Measurements from ENCODE around the gene ARHGEF26.

Gene ARHGEF26

GRCh38 chr3:154112146-154112852, 8.9 kb upstream of the ARHGEF26 start:
- in situ Hi-C loops (cut with HindIII; ENCODE audit: low sequenced_read_pairs), result no loop called here

GRCh38 chr3:154113609-154114008, 7.6 kb upstream of the ARHGEF26 start:
- in situ Hi-C loops (cut with HindIII; ENCODE audit: low sequenced_read_pairs), result no loop called here

GRCh38 chr3:154115332-154115731, 5.9 kb upstream of the ARHGEF26 start:
- in situ Hi-C loops (cut with HindIII; ENCODE audit: low sequenced_read_pairs), result no loop called here

GRCh38 chr3:154119951-154120350, 1.2 kb upstream of the ARHGEF26 start:
- in situ Hi-C loops (cut with HindIII; ENCODE audit: low sequenced_read_pairs), result no loop called here

GRCh38 chr3:154121701-154122551, 736 bp downstream of the ARHGEF26 start:
- in situ Hi-C loops (cut with HindIII; ENCODE audit: low sequenced_read_pairs), result no loop called here

- in situ Hi-C loops (cut with HindIII; ENCODE audit: low sequenced_read_pairs), result no loop called here
Observed at GRCh38 chr3:154122552-154122911, 1.3 kb downstream of the ARHGEF26 start.

GRCh38 chr3:154122912-154123559, 1.8 kb downstream of the ARHGEF26 start:
- in situ Hi-C loops (cut with HindIII; ENCODE audit: low sequenced_read_pairs), result no loop called here

- in situ Hi-C loops (cut with HindIII; ENCODE audit: low sequenced_read_pairs), result no loop called here
Observed at GRCh38 chr3:154123906-154124305, 2.7 kb downstream of the ARHGEF26 start.

GRCh38 chr3:154125378-154126030, 4.3 kb downstream of the ARHGEF26 start:
- in situ Hi-C loops (cut with HindIII; ENCODE audit: low sequenced_read_pairs), result no loop called here

GRCh38 chr3:154126651-154127050, 5.5 kb downstream of the ARHGEF26 start:
- in situ Hi-C loops (cut with HindIII; ENCODE audit: low sequenced_read_pairs), result no loop called here

- in situ Hi-C loops (cut with HindIII; ENCODE audit: low sequenced_read_pairs), result no loop called here
Observed at GRCh38 chr3:154129625-154130024, 8.4 kb downstream of the ARHGEF26 start.

GRCh38 chr3:154130540-154130939, 9.3 kb downstream of the ARHGEF26 start:
- in situ Hi-C loops (cut with HindIII; ENCODE audit: low sequenced_read_pairs), result no loop called here

GRCh38 chr3:154131830-154132229, 10.6 kb downstream of the ARHGEF26 start:
- in situ Hi-C loops (cut with HindIII; ENCODE audit: low sequenced_read_pairs), result no loop called here

GRCh38 chr3:154132777-154133375, 11.7 kb downstream of the ARHGEF26 start:
- in situ Hi-C loops (cut with HindIII; ENCODE audit: low sequenced_read_pairs), result no loop called here

GRCh38 chr3:154135511-154136173, 14.5 kb downstream of the ARHGEF26 start:
- in situ Hi-C loops (cut with HindIII; ENCODE audit: low sequenced_read_pairs), result no loop called here

GRCh38 chr3:154137036-154137435, 15.8 kb downstream of the ARHGEF26 start:
- in situ Hi-C loops (cut with HindIII; ENCODE audit: low sequenced_read_pairs), result no loop called here

GRCh38 chr3:154139996-154140436, 18.8 kb downstream of the ARHGEF26 start:
- in situ Hi-C loops (cut with HindIII; ENCODE audit: low sequenced_read_pairs), result no loop called here

- in situ Hi-C loops (cut with HindIII; ENCODE audit: low sequenced_read_pairs), result no loop called here
Observed at GRCh38 chr3:154142608-154143007, 21.4 kb downstream of the ARHGEF26 start.

GRCh38 chr3:154143873-154144272, 22.7 kb downstream of the ARHGEF26 start:
- in situ Hi-C loops (cut with HindIII; ENCODE audit: low sequenced_read_pairs), result no loop called here

GRCh38 chr3:154144825-154145465, 23.8 kb downstream of the ARHGEF26 start:
- in situ Hi-C loops (cut with HindIII; ENCODE audit: low sequenced_read_pairs), result no loop called here
